GM12878 (cell line): Measurements from ENCODE around the gene LRP1B.

Source experiments
- CHD2 ChIP-seq: IDR thresholded peaks from 2 replicates; pipeline ENCODE4 v1.6.1; 2011; ENCODE audit warnings: low read depth, low read length, improper control_type of control experiment, borderline replicate concordance
- CREM ChIP-seq: IDR thresholded peaks from 2 replicates; pipeline ENCODE4 v1.6.1; 2014; ENCODE audit warnings: antibody characterized with exemption, low read depth
- CTCF ChIP-seq, 3 experiments: IDR thresholded peaks in 2 of 3; conservative IDR thresholded peaks in 1 of 3; 2 replicates each; pipeline ENCODE4 v1.5.1; 2011; ENCODE audit warnings: low read depth in 3 of 3, low read length in 3 of 3, mild to moderate bottlenecking in 3 of 3, control low read depth in 2 of 3, moderate library complexity in 2 of 3, inconsistent platforms in 1 of 3, mixed read lengths in 1 of 3; ENCODE audit not compliant: control insufficient read depth in 2 of 3, insufficient read depth in 1 of 3; ENCODE audit errors: extremely low read depth in 1 of 3
- CUX1 ChIP-seq: IDR thresholded peaks from 2 replicates; pipeline ENCODE4 v1.6.1; 2012; ENCODE audit warnings: improper control_type of control experiment, low read depth, low read length; ENCODE audit not compliant: insufficient replicate concordance
- E2F4 ChIP-seq: IDR thresholded peaks from 2 replicates; pipeline ENCODE4 v1.6.1; 2012; ENCODE audit warnings: low read depth, low read length, improper control_type of control experiment
- E2F8 ChIP-seq: fragments of 450-650 bp; IDR thresholded peaks from 2 replicates; pipeline ENCODE4 v1.6.1; 2018; ENCODE audit warnings: mild to moderate bottlenecking, low read depth, moderate library complexity; ENCODE audit not compliant: partially characterized antibody
- FOXM1 ChIP-seq: IDR thresholded peaks from 2 replicates; pipeline ENCODE4 v1.6.1; 2012; ENCODE audit warnings: low read depth, mild to moderate bottlenecking, inconsistent platforms, low read length, moderate library complexity
- KAT2A ChIP-seq: conservative IDR thresholded peaks from 2 replicates; pipeline ENCODE4 v1.6.1; 2011; ENCODE audit warnings: low read depth, low read length; ENCODE audit not compliant: control insufficient read depth
- MAX ChIP-seq: IDR thresholded peaks from 2 replicates; pipeline ENCODE4 v1.6.1; 2012; ENCODE audit warnings: low read depth, low read length, improper control_type of control experiment
- MXI1 ChIP-seq: fragments of 150-350 bp; IDR thresholded peaks from 2 replicates; pipeline ENCODE4 v1.6.1; 2011; ENCODE audit warnings: low read depth, mild to moderate bottlenecking, inconsistent platforms, low read length, improper control_type of control experiment
- MYC ChIP-seq: IDR thresholded peaks from 2 replicates; pipeline ENCODE4 v1.6.1; 2011; ENCODE audit warnings: mild to moderate bottlenecking, low read length, moderate library complexity, inconsistent platforms; ENCODE audit not compliant: insufficient read depth, insufficient replicate concordance, insufficient read length, severe bottlenecking
- NFXL1 ChIP-seq: fragments of 450-650 bp; IDR thresholded peaks from 2 replicates; pipeline ENCODE4 v1.6.1; 2017; ENCODE audit warnings: antibody characterized with exemption, mild to moderate bottlenecking, borderline replicate concordance
- SUZ12 ChIP-seq: fragments of 200-600 bp; sonication (generic); IDR thresholded peaks from one replicate; pipeline ENCODE4 v1.6.1; 2018; ENCODE audit warnings: antibody characterized with exemption, mild to moderate bottlenecking; ENCODE audit not compliant: unreplicated experiment
- USF2 ChIP-seq: IDR thresholded peaks from 2 replicates; pipeline ENCODE4 v1.6.1; 2011; ENCODE audit warnings: low read depth, low read length, improper control_type of control experiment, borderline replicate concordance

GRCh38 chr2:141557329-141558095 is 573.3 kb downstream of the LRP1B start:
- TF ChIP-seq NFXL1 (no peak), USF2 (no peak), MAX (no peak), SUZ12 (no peak), MYC (no peak), MXI1 (no peak), CTCF (IDR thresholded peaks at IDR 0.05 in 2 of 3, conservative IDR thresholded peaks at IDR 0.05 in 1 of 3; ENCODE audit: control insufficient read depth in 2 of 3, extremely low read depth in 1 of 3, insufficient read depth in 1 of 3, low read depth in 3 of 3, low read length in 3 of 3) (no peak), FOXM1 (no peak), CHD2 (no peak), E2F8 (no peak), CUX1 (no peak), E2F4 (no peak), CREM (no peak), KAT2A (no peak)
